Calu3 (cell line): ENCODE measurements around the gene LPCAT1. TPM values are rescaled to one million over a fixed set of nuclear protein-coding genes. Genes with fewer than 3 reads are reported as not detected.

ENCODE experiments used
- BruUV-seq: library from RNA; stranded (reverse); fragments of 400-500 nt; replicated peaks from 2 replicates; lab custom pipeline; 2021; lab: Mats Ljungman, UMichigan
- CTCF ChIA-PET: fragments of 300-600 bp; sonication (Branson Sonifier 250); formaldehyde crosslinking; loops from one replicate; lab custom pipeline; 2022; ENCODE audit warnings: antibody characterized with exemption; lab: Charles Lee
- DNase-seq: peaks from one replicate; pipeline ENCODE4 v3.0.0; 2022
- H3K27ac Mint-ChIP-seq: one replicate; pipeline ENCODE4 v1.8.0; 2022; ENCODE audit warnings: mixed read lengths; ENCODE audit not compliant: unreplicated experiment
- H3K27me3 Mint-ChIP-seq: one replicate; pipeline ENCODE4 v1.8.0; 2022; ENCODE audit warnings: mixed read lengths; ENCODE audit not compliant: unreplicated experiment
- H3K36me3 Mint-ChIP-seq: one replicate; pipeline ENCODE4 v1.8.0; 2022; ENCODE audit warnings: mild to moderate bottlenecking, moderate library complexity, mixed read lengths; ENCODE audit not compliant: insufficient read depth, unreplicated experiment
- H3K4me1 Mint-ChIP-seq: one replicate; pipeline ENCODE4 v1.8.0; 2022; ENCODE audit warnings: mild to moderate bottlenecking, low read depth, mixed read lengths; ENCODE audit not compliant: unreplicated experiment
- H3K4me3 Mint-ChIP-seq: one replicate; pipeline ENCODE4 v1.8.0; 2022; ENCODE audit warnings: mild to moderate bottlenecking, low read depth, moderate library complexity, mixed read lengths; ENCODE audit not compliant: unreplicated experiment
- H3K9me3 Mint-ChIP-seq: one replicate; pipeline ENCODE4 v1.8.0; 2022; ENCODE audit warnings: low read depth, mixed read lengths; ENCODE audit not compliant: unreplicated experiment
- CTCF ChIP-seq: fragments of 200-600 bp; IDR thresholded peaks from one replicate; pipeline ENCODE4 v1.8.0; 2022; ENCODE audit warnings: antibody characterized with exemption; ENCODE audit not compliant: unreplicated experiment
- intact Hi-C: fragments of 100-400 bp; cut with micrococcal nuclease; formaldehyde crosslinking; loops from one replicate; pipeline ENCODE4 v1.10.0; 2022; ENCODE audit not compliant: unreplicated experiment
- microRNA-seq: library from miRNA; unstranded; fragments of <30 nt; microRNA quantifications from one replicate; pipeline ENCODE4 v1.2.0, GENCODE V29; 2022
- total RNA-seq: library from RNA; stranded (reverse); gene quantifications from 2 replicates; pipeline ENCODE4 v1.2.3, GENCODE V29; 2022

Gene LPCAT1
- total RNA-seq, 1 experiment from 2014 or later: 42.3 TPM

GRCh38 chr5:1412621-1413020, 111.1 kb downstream of the LPCAT1 start:
- intact Hi-C loops: no loop called here
- no peaks in the 10 kb centered on the region for H3K4me1 Mint-ChIP-seq
- H3K27ac Mint-ChIP-seq: no peak overlapping the region
- DNase-seq: no peak
- no peaks in the 10 kb centered on the region for H3K9me3 Mint-ChIP-seq
- no TSS peak for BruUV-seq
- CTCF ChIA-PET: no interaction called here
- peaks cover 46% of the 10 kb centered on the region for H3K27me3 Mint-ChIP-seq
- H3K4me3 Mint-ChIP-seq: no peak overlapping the region
- H3K36me3 Mint-ChIP-seq: peaks cover 7% of the 10 kb centered on the region
- no peak for TF ChIP-seq CTCF

- H3K36me3 Mint-ChIP-seq: peaks cover 7% of the 10 kb centered on the region
- no peak for TF ChIP-seq CTCF
- H3K27me3 Mint-ChIP-seq: peaks cover 51% of the 10 kb centered on the region
- no peak for DNase-seq
- no peak overlapping the region for H3K4me3 Mint-ChIP-seq
- no peaks in the 10 kb centered on the region for H3K9me3 Mint-ChIP-seq
- H3K4me1 Mint-ChIP-seq: no peaks in the 10 kb centered on the region
- CTCF ChIA-PET: interaction anchor here (0.7 kb wide), 1 partner anchor 891 kb away, joined by 3 read pairs; no protein-coding TSS in a partner anchor
- no TSS peak for BruUV-seq
- intact Hi-C loops: no loop called here
- H3K27ac Mint-ChIP-seq: no peak overlapping the region
Measured at GRCh38 chr5:1412163-1412562, 111.6 kb downstream of the LPCAT1 start.

Small RNA genes lying within 50 kb of the gene (microRNA-seq; reads per million reads assigned to microRNA genes)
- not detected for gene MIR6075

Other genes starting within 250 kb of the LPCAT1 start
- 2.1 and 2.3 TPM in 2 replicates for gene TERT, start 228.9 kb downstream of the LPCAT1 start, total RNA-seq
- 120 and 127 TPM in 2 replicates for gene CLPTM1L, start 178.9 kb downstream of the LPCAT1 start, total RNA-seq
- not detected in 2 replicates for gene SLC6A3, start 78.5 kb downstream of the LPCAT1 start, total RNA-seq